Lower lobe of right lung (tissue), 2 donors: ENCODE measurements around the gene TMEM43. TPM values are rescaled to one million over a fixed set of nuclear protein-coding genes. Genes with fewer than 3 reads are reported as not detected.
A peak's percentile ranks its signal among the peaks of the same experiment; 100 is the strongest.

Experiments used
- ATAC-seq, 2 donors: fragments of 200-7000 bp; cut with Tn5 transposase; one replicate each; pipeline ENCODE4 v1.9.1; 2020 to 2022; ENCODE audit warnings: mild to moderate bottlenecking in 2 of 2, moderate library complexity in 2 of 2
- DNase-seq: peaks from one replicate; pipeline ENCODE4 v3.0.0-alpha.2; 2020
- H3K27ac ChIP-seq: fragments of 200-600 bp; one replicate; pipeline ENCODE4 v1.8.0; 2022
- H3K27me3 ChIP-seq: fragments of 200-600 bp; one replicate; pipeline ENCODE4 v1.8.0; 2022; ENCODE audit warnings: low read depth
- H3K36me3 ChIP-seq: fragments of 200-600 bp; one replicate; pipeline ENCODE4 v1.8.0; 2022; ENCODE audit warnings: mild to moderate bottlenecking
- H3K4me1 ChIP-seq: fragments of 200-600 bp; one replicate; pipeline ENCODE4 v1.8.0; 2022
- H3K4me3 ChIP-seq: fragments of 200-600 bp; one replicate; pipeline ENCODE4 v1.8.0; 2022; ENCODE audit warnings: mild to moderate bottlenecking
- H3K9me3 ChIP-seq: fragments of 200-600 bp; one replicate; pipeline ENCODE4 v1.8.0; 2022
- CTCF ChIP-seq: fragments of 200-600 bp; IDR thresholded peaks from one replicate; pipeline ENCODE4 v1.8.0; 2022; ENCODE audit warnings: antibody characterized with exemption, mild to moderate bottlenecking
- intact Hi-C: fragments of 100-400 bp; cut with DNase I; formaldehyde crosslinking; loops from one replicate; pipeline ENCODE4 v1.11.0; 2022
- total RNA-seq: library from RNA; stranded (reverse); fragmentation: NEBNext Ultra II Directional; extraction: Animal tissue kit (Norgen Biotek cat#: 25700); gene quantifications from one replicate; pipeline ENCODE4 v1.2.1, GENCODE V29; 2021
- donor health status: DM: no; HTN: yes; CAD: no; lungs with severe emphysema.

TMEM43 gene
- total RNA-seq, 1 donor from 2014 or later = 73.7 TPM

- no peaks in the 10 kb centered on the region for H3K9me3 ChIP-seq
- H3K27me3 ChIP-seq = no peaks in the 10 kb centered on the region
- H3K27ac ChIP-seq = no peak overlapping the region
- TF ChIP-seq CTCF = no peak
- peaks cover 21% of the 10 kb centered on the region for H3K4me1 ChIP-seq
- no peak for ATAC-seq
- peaks cover 56% of the 10 kb centered on the region for H3K36me3 ChIP-seq
- no peak for DNase-seq
- intact Hi-C loops = no loop called here
- H3K4me3 ChIP-seq = no peak overlapping the region
Observed at GRCh38 chr3:14172496-14172895, 47.6 kb downstream of the TMEM43 start.

DNA sequence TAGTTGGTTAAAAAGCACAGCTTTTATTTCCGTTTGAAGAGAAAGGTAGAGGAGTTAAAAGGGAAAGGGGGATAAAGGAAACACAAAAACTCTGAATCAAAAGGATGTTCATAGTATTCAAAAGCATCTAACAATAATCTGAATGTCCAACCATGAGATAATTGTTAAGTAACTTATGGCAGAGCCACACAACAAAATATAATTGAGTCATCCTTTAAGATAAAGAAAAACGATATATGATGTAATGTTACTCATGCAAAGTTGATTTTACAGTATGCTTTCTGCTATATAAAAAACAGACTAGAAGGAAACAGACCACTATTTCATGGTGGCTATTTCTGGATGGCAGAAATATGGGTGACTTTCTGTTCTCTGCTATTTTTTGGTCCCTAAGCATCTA lies 49.6 kb downstream of the TMEM43 start:
- Histone ChIP-seq H3K4me1 (peaks cover 30% of the 10 kb centered on the region), H3K9me3 (no peaks in the 10 kb centered on the region), H3K27ac (no peak overlapping the region), H3K27me3 (no peaks in the 10 kb centered on the region), H3K4me3 (no peak overlapping the region), H3K36me3 (peaks cover 36% of the 10 kb centered on the region)
- no peak for TF ChIP-seq CTCF
- ATAC-seq = no peak
- no peak for DNase-seq
- intact Hi-C loops = no loop called here

DNA sequence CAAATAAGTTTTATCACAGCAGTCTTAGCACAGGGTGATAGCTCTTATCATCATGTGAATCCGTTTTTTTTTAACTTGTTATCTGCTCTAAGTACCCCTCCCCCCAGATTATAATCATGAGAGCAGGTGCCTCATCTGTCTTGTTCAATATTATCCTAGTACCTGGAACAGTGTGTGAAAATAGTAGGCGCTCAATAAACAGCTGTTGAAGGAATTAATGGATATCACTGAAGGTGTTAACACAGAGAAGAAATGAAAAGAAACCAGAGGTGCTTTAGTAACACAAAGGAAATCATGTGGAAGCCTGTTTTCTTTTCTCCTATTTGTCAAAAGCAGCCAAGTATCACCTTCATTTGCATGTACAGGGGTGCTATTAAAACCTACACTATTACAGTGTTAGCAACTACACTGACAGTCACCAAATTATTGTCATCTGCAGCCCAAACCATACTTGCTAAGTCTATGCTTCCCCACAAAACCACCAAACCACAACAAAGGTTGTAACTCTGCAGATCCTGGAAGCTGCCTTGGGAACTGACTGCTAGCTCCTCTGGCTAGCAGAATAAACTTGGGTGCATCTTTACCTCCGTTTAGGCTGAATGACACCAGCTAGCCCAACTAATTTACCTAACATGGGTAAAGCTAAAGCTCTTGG lies 50.7 kb downstream of the TMEM43 start:
- Histone ChIP-seq H3K9me3 (no peaks in the 10 kb centered on the region), H3K27ac (no peak overlapping the region), H3K36me3 (peaks cover 25% of the 10 kb centered on the region), H3K4me3 (no peak overlapping the region), H3K27me3 (no peaks in the 10 kb centered on the region), H3K4me1 (peaks cover 37% of the 10 kb centered on the region)
- ATAC-seq (no peak), DNase-seq (no peak)
- TF ChIP-seq CTCF = no peak
- intact Hi-C loops = no loop called here

GRCh38 chr3:14177580-14178246 lies 52.9 kb downstream of the TMEM43 start:
- TF ChIP-seq CTCF = no peak
- Histone ChIP-seq H3K4me1 (peaks cover 42% of the 10 kb centered on the region), H3K36me3 (peaks cover 18% of the 10 kb centered on the region), H3K9me3 (no peaks in the 10 kb centered on the region), H3K27me3 (no peaks in the 10 kb centered on the region), H3K4me3 (peak overlapping the region; percentile 87), H3K27ac (peak overlapping the region; percentile 99)
- ATAC-seq (peak in 1 of 2 donors; percentile 56), DNase-seq (no peak)
- intact Hi-C loops = no loop called here

DNA sequence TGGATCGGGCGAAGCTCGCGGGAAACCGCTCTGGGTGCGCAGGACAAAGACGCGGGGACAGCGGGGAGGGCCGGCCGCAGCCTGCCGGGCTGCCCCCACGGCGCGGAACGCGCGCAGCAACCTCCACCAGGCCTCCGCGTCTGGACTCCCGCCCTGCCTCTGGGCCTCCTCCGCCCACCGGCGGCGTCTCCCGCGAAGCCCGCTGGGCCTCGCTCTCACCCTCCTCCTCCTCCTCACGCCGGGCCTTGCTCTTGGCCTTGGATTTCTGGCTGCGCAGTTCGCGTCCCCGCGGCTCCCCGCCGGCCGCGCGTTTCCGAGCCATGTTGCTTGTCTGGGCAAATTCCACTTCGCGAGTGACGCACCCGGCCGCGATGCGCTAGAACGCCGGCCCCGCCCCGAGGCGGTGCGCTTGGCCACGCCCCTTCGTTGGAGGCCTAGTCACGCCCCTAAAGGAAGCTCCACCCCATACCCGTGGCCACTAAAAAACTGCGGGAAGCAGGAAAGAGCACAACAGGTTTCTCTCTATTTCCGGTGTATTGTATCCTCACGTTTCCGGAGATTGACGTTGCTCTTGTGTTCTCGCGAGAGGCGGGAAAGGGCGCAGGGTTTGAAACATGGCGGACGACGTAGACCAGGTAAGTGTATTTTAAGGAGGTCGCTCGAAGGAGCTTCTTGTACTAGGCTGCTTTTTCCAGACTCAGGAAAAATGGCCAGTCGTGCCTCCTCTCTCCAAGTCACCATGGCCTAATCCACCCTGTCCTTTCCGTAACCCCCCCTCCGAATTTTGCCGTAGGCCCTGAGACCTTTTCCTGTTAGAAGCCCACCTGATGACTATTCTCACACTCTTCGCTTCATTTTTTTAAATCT lies 53.6 kb downstream of the TMEM43 start, which contains the start of the genes LSM3 and XPC:
LSM3 (plus strand) TSS at position 571 of the 867 bp plus-strand sequence; CDS start at position 615, 44 bp downstream.
XPC (minus strand) TSS at position 355 of the 867 bp plus-strand sequence; CDS start at position 322, 33 bp downstream.
- Histone ChIP-seq H3K36me3 (peaks cover 22% of the 10 kb centered on the region), H3K4me3 (peak within 1 kb of the TSS; percentile 87), H3K4me1 (peaks cover 48% of the 10 kb centered on the region), H3K9me3 (no peaks in the 10 kb centered on the region), H3K27me3 (no peaks in the 10 kb centered on the region), H3K27ac (peak within 1 kb of the TSS; percentile 99)
- intact Hi-C loops = no loop called here
- no peak for TF ChIP-seq CTCF
- ATAC-seq (peak; percentile 100), DNase-seq (peak; percentile 97)
